GM12874 (cell line): ENCODE data around the gene KDM7A.

ENCODE experiments used
- TF ChIP-seq, protein P1 (sequence below): IDR thresholded peaks from 2 replicates; pipeline ENCODE4 v1.5.1; 2011; ENCODE audit warnings: low read depth, mild to moderate bottlenecking, control low read depth, low read length, moderate library complexity; ENCODE audit not compliant: insufficient read depth

KDM7A gene

GRCh38 chr7:140127360-140128127 is 49.2 kb downstream of the KDM7A start:
- TF ChIP-seq, protein P1, sequence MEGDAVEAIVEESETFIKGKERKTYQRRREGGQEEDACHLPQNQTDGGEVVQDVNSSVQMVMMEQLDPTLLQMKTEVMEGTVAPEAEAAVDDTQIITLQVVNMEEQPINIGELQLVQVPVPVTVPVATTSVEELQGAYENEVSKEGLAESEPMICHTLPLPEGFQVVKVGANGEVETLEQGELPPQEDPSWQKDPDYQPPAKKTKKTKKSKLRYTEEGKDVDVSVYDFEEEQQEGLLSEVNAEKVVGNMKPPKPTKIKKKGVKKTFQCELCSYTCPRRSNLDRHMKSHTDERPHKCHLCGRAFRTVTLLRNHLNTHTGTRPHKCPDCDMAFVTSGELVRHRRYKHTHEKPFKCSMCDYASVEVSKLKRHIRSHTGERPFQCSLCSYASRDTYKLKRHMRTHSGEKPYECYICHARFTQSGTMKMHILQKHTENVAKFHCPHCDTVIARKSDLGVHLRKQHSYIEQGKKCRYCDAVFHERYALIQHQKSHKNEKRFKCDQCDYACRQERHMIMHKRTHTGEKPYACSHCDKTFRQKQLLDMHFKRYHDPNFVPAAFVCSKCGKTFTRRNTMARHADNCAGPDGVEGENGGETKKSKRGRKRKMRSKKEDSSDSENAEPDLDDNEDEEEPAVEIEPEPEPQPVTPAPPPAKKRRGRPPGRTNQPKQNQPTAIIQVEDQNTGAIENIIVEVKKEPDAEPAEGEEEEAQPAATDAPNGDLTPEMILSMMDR = no peak

GRCh38 chr7:140126435-140127034 is 50.2 kb downstream of the KDM7A start:
- TF ChIP-seq, protein P1 = no peak

DNA sequence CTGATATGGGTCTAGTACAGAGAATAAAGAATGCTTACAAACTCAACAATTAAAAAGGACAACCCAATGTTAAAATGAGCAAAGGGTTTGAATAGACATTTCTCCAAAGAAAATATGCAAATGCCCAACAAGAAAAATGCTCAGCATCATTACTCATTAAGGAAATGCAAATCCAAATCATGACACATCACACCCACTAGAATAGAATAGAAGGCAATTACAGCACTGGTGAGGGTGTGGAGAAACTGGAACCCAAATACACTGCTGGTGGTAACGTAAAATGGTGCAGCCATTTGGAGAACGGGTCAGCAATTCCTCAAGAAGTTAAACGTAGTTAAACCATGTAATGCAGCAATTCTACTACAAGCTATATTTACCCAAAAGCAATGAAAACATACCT is 53.8 kb downstream of the KDM7A start:
- TF ChIP-seq, protein P1 = no peak

DNA sequence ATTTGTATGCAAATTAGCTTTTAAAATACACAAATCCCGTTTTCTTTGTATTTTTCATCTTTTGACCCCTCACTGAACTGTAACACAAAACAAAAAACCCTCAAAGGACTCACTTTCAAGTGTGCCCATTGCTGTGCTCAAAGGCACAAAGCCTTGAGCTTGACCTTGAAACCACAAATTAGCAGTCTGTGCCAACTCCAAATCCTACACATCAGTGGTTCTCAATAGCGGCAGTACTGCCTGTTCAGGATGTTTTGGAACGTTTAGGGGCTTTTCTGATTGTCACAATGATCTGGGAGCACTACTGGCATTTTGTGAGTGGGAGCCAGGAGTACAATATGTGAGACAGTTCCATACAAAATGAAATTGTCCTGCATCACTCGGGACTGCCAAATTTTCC is 55.5 kb downstream of the KDM7A start:
- TF ChIP-seq, protein P1 = no peak

DNA sequence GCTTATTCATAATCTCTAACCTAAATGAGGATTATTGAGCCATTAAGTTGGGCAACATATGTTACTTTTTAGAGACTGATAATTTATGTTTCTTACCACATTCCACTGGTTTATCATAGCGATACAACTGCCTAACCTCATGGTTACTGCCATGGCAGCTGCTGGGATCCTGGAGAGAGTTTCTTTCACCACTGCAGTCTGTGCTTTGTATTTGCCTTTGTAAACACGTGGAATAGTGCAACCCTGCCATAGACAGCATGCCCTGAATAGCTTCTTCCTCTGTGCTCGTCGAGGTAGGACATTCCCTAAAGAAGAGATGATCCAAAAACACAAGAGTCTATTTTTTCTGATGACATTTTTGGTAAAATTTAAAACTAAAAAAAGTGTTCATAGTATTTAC is 80.3 kb downstream of the KDM7A start:
- TF ChIP-seq, protein P1 = no peak

DNA sequence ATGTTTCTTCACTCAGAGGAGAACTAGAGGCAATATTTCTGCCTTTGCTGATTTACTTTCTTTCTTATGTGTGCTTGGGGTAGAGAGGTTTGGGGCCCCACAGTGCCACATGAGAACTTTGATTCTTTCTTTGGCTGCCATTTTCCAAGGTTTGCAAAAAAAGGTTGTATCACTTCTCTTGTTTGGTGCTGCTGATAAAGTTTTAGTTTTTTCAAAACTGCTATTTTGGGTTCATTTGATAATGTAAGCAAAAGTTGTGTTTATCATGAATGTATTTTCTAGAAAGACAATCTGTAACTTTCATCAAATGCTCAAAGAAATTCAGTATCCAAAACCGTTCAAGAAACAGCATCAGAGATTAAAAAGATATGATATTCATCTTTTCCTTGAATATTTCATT is 83.4 kb downstream of the KDM7A start:
- TF ChIP-seq, protein P1 = no peak

DNA sequence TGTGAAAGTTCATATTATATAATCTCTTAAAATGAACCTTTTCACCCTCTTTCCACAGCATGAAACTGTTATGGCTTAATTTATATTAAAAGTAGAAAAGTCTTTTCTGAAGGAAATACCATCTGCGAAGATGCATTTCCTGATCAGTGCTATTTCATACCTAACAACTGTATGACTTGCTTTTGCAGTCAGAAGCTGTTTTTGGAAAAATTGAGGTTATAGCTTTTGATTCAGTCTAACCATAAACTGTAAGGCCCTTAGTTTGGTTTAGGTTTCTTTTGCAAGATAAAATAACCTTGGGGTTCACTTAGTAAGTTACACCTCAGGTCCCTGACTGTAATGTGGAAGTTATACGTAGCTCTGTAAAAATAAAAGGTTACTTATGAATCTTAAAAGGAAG is 91.3 kb downstream of the KDM7A start:
- TF ChIP-seq, protein P1 = no peak
